Measurements from ENCODE around the gene AURKAIP1. TPM values are rescaled to one million over a fixed set of nuclear protein-coding genes. Genes with fewer than 3 reads are reported as not detected.
A peak's percentile ranks its signal among the peaks of the same experiment; 100 is the strongest.

The AURKAIP1 gene
- total RNA-seq, 1 donor from 2014 or later, result 117 TPM

DNA sequence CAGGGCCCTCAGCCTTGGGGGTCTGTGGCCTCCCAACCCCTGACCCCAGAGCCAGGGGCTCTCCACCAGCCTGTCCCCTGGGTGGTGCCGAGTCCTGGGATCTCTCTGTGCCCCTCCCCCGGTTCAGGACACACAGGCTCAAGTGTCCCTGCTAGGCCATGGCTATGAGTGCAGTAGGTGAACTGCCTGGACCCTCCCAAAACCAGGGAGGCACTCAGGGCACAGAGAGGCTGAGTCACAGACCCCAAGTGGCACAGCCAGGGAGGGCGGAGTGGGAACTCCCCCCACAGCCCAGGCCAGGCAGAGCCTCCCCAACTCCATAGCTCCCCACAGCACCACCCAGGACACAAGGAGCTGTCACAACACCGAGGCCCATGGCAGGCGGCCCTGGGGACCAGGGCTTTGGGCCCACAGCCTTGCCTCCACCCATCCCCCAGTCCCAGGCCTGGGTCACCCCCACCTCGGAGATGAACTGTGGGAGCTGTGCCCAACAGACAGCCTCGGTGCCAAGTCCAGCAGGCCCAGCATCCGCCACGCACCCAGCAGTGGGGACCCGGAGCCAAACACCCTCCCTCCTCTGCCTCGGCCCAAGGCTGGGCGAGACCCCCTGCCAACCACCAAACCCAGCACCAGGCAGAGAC, 29.0 kb downstream of the AURKAIP1 start:
- no peak for ATAC-seq

DNA sequence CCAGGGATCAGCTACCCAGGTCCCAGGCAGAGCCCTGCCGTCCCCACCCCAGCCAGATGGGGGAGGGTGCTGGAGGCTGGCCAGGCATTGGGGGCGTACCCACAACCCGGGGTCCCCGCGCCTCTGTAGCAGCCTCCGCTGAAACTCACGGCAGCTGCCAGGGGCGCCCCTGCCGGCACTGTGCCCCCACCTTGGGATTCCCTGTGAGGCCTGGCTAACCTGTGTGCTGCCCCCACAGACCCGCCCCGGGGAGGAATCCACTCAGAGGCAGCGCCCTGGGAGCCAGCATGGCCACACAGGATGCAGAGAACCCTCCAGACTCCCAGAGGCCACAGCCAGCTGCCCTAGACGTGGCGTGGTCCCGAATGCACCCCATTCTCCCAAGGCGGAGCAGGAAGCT, 29.6 kb downstream of the AURKAIP1 start:
- ATAC-seq, result no peak

DNA sequence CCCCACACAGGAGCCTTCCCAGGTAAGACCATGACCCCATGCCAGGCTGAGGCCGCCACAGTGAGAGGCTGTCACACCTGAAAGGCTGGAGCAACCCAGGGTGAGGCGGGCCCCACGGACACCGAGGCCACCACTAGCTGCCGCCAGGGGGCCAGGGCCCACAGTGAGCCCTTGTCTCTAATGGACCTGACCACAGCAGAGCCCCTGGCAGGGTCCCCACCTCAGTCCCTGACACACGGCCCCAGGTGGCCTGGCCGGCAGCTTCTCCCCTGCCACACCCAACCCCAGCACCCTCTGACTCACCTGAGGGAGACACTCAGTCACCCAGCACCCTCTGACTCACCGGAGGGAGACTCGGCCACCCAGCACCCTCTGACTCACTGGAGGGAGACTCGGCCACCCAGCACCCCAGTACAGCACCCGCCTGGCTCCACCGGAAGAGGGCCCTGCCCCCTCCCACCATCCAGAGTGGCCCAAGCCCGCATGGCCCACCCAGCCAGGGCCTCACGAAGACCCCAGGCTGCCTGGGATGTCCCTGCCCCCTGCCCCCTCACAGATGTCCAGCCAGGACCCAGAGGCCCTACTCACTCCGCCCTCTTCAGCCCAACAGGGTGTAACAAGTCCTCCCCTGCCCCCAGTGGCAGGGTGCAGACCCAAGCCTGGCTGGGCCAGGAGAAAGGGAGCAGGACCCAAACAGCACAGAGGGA, 30.2 kb downstream of the AURKAIP1 start:
- peak; percentile 82 for ATAC-seq

DNA sequence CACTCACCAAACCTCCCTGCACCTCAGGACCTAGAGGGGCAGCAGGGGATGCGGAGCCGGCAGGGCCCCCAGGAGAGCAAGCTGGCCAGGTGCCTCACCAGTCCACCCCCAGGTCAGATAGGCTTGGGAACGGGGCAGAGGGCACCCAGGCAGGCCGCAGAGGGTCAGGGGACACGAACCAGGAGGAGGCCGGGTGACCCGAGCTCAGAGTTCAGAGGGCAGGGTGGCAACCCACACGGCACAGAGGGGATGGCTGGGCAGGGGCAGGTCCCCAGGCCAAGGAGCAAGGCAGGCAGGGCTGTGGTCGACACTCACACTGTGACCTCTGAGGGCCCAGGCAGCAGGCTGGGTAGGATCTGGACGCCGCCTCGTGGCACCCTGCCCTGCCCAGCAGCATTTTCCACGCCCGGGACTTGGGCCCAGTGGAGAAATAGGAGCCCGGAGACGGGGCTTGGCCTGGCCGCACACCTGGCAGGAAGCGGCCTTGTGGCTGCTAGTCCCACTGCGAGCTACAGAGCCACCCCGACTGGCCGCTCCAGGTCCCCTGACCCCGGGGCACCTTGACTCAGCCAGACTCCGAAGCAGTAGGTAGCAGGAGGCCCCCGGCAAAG, 31.1 kb downstream of the AURKAIP1 start:
- peak; percentile 16 for ATAC-seq

DNA sequence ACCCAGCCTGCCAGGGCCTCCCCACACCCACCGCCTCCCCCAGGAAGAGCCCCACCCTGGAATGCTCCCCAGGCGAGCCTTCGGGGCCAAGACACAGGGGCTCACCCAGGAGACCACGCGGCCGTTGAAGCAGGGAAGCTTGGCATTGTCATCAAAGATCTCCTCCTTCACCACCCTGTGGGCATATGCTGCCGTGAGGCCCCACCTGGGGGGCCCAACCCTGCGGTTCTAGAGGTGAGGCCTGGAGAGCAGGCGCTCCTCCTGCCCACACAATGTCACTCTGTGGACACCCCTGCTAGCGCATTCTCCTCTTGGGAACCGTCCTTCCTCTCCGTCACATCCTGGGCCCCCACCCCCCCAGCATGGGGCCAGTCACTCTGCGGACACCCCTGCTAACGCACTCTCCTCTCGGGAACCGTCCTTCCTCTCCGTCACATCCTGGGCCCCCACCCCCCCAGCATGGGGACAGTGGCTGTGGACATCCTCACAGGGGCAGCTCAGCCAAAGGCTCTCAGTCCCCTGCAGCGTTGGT, 32.4 kb downstream of the AURKAIP1 start:
- ATAC-seq, result no peak

DNA sequence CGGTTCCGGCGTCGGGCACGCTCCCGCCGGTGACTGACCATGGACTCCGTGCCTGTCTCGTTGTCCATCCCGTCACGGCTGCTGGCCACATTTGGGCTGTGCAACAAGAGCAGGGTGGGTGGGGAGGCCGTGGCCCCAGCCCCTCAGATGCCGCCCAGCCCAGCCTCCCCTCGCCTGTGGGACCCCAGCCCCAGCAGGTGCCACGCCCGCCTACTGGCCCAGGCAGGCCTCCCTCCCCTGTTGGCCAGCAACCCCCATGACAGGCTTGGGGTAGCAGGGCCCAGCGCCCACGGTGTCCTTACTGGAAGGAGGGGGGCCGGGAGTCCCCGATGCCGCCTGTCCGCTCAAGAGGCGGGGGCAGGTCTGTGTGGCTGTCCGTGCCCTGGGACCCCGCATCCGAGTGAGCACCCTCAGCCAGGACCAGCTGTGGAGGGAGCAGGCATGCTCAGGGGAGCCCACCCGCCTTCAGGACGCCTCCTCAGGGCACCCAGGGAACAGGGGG, 32.9 kb downstream of the AURKAIP1 start:
- no peak for ATAC-seq

DNA sequence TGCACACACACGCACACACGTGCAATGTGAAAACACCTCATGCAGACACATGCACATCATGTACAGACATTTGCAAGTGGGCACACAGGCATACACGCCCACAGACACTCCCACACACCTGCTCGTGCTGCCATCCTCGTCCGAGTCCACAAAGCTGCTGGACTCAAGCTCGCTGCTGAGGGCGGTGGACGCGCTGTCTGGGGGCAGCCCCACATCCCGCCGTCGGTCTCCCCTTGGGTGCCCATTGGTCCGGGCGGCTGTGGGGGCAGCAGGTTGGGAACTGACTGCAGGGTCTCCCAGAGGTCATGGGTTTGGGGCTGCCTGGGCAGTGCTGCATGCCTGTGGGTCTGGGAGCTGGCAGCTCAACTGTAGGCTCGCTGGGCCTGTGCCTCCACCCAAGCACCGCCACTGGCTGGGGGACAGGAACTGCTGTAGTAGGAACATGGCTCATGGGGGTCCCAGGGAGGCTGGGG, 33.4 kb downstream of the AURKAIP1 start:
- ATAC-seq, result no peak

DNA sequence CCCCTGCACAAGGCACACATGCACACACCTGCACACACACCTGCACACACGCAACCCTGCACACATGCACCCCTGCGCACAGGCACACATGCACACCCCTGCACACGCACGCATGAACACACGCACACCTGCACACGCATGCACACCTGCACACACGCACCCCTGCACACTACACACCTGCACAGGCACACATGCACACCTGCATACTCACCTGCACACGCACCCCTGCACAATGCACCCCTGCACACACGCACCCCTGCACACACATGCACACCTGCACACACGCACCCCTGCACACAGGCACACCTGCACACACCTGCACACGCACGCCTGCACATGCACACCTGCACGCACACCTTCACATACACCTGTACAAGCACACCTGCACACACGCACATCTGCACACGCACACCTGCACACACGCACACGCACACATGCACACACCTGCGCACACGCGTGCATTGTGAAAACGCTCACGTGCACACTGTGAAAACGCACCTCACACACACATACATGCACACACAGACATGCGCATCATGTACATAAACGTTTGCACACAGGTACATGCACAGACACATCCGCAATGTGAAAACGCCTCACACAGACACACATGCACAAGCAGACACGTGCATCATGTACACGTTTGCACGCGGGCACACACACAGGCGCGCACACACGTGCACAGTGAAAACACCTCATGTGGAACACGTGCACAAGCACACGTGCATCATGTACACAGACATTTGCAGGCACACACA, 34.0 kb downstream of the AURKAIP1 start:
- no peak for ATAC-seq

DNA sequence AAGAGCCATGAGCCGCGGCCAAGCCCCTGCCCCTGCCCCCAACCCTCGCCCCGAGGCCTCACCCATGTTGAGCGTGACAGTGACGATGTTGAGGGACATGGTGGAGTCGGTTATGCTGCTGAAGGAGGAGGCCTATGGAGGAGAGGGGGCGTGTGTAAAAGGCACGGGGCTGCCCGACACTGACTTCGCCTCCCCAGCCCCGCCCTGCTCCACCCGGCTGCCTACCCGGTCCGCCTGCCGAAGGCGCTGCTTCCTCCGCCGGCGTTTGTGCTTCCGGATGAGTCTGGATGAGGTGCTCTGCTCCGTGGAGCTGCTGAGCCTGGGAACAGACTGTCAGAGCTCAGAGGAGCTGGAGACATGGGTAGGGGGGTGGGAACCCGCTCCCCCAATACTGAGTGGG, 34.8 kb downstream of the AURKAIP1 start:
- no peak for ATAC-seq

DNA sequence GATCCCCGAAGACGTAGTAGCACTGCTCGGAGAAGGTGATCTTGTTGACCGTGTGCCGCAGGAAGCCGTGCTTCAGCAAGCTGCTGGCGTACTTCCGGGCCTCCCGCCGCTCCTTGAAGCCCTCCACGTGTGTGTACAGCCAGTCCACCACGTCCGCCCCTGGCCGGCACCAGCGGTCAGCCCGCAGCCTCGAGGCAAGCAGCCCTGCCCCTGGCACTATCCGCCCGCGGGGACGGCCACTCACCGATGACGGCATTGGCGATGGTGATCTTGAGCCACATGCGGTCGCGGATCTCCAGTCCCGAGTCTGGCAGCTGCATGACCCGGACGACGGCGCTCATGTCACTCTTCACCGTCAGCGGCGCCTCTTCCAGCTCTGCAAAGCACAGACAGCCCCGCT, 36.7 kb downstream of the AURKAIP1 start:
- no peak for ATAC-seq

DNA sequence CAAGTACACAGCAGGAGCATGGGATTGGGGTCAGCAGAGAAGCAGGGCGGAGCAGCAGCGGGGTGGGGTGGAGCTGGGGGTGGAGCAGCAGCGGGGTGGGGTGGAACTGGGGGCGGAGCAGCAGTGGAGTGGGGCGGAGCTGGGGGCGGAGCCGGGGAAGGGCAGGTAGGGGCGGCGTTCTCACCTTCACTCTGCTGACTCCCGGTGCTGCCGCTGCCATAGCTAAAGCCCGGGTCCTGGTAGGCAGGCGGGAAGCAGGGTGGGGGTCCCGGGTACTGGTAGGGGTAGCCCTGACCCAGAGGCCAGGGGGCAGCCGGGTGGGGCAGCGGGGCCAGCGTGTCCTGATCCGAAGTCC, 37.2 kb downstream of the AURKAIP1 start:
- peak; percentile 49 for ATAC-seq

DNA sequence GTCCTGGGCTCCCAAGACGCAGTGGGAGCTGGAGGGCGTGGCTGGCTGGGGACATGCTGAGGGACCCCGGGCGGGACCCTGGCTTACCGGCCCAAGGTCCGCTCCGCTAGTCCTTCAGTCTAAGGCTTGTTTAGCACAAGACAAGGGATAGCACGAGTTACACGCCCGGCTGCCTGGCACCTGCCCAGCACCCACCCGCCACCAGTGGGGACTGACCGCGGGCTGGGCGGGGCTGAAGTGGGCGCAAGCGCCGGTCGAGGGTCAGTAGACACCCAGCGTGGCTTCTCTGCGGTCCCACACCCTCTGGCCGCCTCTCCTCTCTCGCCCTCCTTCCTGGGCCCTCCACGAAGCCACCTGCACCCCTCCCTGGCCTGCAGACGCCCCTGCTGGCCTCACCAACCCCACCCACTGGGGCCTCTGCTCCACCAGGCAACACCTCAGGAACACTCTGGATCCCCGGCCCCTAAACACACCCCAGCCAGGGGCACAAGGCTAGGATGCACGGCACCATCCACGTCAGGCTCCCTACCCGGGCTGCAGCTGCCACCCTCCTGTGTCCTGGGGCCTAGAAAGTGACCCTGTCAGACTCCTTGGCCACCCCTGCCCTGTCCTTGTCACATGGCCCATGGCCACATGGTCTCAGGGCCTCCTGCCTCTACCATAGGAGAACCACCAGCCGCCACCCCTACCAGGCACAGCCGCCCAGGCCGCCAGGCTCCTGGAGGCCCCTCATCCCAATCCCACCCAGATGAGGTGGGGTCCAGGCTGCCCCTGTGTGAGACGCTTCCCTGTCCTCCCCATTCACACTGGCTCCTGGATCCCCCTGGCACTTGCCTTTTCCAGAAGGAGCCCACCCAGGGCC, 37.8 kb downstream of the AURKAIP1 start:
- ATAC-seq, result no peak

DNA sequence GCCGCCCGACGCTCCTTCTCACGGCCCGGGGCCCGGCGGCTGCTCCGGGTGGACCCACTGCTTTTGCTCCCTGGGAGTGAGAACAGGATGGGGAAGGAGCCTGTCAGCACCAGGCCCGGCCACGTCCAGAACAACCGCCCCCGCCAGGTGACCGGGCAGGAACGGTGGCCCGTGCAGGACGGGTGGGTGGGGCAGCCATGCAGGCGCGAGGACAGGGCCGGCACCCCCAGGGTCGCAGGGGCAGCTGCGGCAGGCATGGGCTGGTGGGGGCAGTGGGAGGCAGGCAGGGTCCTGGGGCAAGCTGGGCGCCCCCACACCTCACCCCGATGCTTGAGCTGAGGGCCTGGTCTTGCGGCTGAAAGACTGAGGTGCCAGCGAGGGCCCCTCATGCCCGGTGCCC, 38.6 kb downstream of the AURKAIP1 start:
- ATAC-seq, result no peak

DNA sequence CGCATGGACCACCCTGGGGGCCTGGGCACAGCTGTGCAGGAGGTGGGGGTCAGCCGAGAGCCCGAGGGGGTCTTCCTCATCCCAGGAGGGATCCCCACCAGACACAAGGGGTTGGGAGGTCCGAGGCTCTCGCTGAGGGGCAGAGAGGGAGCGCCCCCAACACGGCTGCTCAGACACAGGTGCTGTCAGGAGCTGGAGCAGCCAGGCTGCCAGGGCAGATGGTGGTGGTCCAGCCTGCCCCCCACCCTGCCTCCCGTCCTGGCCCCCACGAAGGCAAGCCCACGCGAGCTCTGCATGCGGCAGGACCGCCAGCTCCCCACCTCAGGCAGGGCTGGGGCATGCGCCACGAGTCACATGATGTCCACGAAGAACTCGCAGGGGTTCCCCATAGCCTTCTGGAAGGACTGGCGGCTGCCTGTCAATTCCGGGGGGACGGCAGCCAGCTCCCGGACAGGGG, 39.2 kb downstream of the AURKAIP1 start:
- ATAC-seq, result no peak

DNA sequence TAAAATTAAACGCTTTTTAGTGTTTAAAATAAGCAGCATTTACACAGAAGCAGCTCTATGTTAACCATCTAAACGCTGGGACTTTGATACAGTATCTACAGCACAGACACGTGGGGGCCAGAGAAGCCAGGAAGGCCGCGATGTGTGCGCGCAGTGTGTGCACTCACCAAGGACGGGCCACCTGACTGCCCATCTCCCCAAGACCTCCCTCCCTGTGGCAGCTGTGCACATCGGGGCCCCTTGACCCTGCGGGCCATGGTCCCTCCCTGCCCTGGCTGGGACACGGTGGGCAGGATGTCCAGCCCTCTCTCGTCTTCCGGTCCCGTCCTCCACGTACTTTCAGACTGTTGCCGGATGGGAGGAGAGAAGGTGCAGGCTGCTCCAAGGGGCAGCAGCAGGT, 39.7 kb downstream of the AURKAIP1 start:
- no peak for ATAC-seq

DNA sequence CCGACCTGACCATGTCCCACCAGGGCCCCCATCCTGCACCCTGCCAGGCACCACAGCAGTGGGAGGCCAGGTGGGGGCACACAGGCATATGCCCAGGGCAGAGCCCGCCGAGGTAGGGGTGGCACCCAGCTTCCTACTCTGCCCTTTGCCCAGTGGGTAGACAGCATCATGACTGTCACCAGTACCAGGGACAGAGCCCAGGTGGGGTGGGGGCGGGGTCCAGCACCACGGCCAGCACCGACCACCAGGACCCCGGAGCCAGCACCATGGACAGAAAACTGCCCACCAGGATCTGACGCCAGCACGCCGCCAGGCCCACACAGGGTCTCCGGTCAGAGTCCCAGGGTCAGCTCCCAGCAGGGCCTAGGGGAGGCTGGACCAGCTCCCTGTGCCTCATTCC, 40.2 kb downstream of the AURKAIP1 start:
- no peak for ATAC-seq

DNA sequence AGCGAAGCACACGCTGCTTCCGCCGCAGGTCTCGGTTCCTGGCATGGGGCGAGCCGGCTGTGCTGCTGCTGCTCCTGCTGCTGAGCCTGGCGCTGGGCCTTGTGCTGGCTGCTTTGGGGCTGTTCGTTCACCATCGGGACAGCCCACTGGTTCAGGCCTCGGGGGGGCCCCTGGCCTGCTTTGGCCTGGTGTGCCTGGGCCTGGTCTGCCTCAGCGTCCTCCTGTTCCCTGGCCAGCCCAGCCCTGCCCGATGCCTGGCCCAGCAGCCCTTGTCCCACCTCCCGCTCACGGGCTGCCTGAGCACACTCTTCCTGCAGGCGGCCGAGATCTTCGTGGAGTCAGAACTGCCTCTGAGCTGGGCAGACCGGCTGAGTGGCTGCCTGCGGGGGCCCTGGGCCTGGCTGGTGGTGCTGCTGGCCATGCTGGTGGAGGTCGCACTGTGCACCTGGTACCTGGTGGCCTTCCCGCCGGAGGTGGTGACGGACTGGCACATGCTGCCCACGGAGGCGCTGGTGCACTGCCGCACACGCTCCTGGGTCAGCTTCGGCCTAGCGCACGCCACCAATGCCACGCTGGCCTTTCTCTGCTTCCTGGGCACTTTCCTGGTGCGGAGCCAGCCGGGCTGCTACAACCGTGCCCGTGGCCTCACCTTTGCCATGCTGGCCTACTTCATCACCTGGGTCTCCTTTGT, 41.3 kb downstream of the AURKAIP1 start:
- peak; percentile 0 for ATAC-seq

DNA sequence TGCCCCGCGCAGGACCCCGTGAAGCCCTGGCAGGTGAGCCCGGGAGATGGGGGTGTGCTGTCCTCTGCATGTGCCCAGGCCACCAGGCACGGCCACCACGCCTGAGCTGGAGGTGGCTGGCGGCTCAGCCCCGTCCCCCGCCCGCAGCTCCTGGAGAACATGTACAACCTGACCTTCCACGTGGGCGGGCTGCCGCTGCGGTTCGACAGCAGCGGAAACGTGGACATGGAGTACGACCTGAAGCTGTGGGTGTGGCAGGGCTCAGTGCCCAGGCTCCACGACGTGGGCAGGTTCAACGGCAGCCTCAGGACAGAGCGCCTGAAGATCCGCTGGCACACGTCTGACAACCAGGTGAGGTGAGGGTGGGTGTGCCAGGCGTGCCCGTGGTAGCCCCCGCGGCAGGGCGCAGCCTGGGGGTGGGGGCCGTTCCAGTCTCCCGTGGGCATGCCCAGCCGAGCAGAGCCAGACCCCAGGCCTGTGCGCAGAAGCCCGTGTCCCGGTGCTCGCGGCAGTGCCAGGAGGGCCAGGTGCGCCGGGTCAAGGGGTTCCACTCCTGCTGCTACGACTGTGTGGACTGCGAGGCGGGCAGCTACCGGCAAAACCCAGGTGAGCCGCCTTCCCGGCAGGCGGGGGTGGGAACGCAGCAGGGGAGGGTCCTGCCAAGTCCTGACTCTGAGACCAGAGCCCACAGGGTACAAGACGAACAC, 42.1 kb downstream of the AURKAIP1 start:
- peak; percentile 66 for ATAC-seq

DNA sequence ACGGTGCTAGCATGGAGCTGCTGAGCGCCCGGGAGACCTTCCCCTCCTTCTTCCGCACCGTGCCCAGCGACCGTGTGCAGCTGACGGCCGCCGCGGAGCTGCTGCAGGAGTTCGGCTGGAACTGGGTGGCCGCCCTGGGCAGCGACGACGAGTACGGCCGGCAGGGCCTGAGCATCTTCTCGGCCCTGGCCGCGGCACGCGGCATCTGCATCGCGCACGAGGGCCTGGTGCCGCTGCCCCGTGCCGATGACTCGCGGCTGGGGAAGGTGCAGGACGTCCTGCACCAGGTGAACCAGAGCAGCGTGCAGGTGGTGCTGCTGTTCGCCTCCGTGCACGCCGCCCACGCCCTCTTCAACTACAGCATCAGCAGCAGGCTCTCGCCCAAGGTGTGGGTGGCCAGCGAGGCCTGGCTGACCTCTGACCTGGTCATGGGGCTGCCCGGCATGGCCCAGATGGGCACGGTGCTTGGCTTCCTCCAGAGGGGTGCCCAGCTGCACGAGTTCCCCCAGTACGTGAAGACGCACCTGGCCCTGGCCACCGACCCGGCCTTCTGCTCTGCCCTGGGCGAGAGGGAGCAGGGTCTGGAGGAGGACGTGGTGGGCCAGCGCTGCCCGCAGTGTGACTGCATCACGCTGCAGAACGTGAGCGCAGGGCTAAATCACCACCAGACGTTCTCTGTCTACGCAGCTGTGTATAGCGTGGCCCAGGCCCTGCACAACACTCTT, 42.8 kb downstream of the AURKAIP1 start:
- ATAC-seq, result peak; percentile 48

Measured in esophagus mucosa (tissue), 1 donor.